HepG2 (cell line): Measurements from ENCODE around the gene TGM3. TPM values are rescaled to one million over a fixed set of nuclear protein-coding genes. Genes with fewer than 3 reads are reported as not detected.

Experiments
- ATAC-seq: fragments of 200-7000 bp; cut with Tn5 transposase; 3 replicates; pipeline ENCODE4 v1.9.1; 2020; ENCODE audit warnings: mild to moderate bottlenecking, moderate library complexity
- BruUV-seq: library from RNA; stranded (reverse); fragments of 400-500 nt; replicated peaks from 2 replicates; lab custom pipeline; 2021; lab: Mats Ljungman, UMichigan
- CTCF ChIA-PET: fragments of 300-600 bp; formaldehyde crosslinking; extraction: SDS; loops from one replicate; lab custom pipeline; 2021; ENCODE audit warnings: low total read pairs, inconsistent platforms, low intra/inter-chr PET ratio; lab: Yijun Ruan, JAX
- POLR2A ChIA-PET: fragments of 350-600 bp; sonication (Branson Sonifier 250); formaldehyde crosslinking; loops from one replicate; lab custom pipeline; 2020; ENCODE audit warnings: antibody characterized with exemption, inconsistent platforms; lab: Yijun Ruan, JAX
- DNase-seq: peaks from one replicate; pipeline ENCODE4 v3.0.0-alpha.2; 2015; ENCODE audit warnings: low spot score
- FAIRE-seq: peaks from 3 replicates; lab custom pipeline; 2011; peaks lifted over from hg19 to GRCh38; lab: Jason Lieb, UNC
- H2AFZ ChIP-seq: one replicate; pipeline ENCODE4 v1.6.1; 2011; ENCODE audit warnings: low read length, inconsistent platforms
- H3K27ac ChIP-seq: fragments of 300-600 bp; 3 replicates; pipeline ENCODE4 v1.8.0; 2011; ENCODE audit warnings: mixed run types, mild to moderate bottlenecking, mixed read lengths, low read length, inconsistent platforms; ENCODE audit not compliant: insufficient read depth; ENCODE audit errors: extremely low read length
- H3K27me3 ChIP-seq, 2 experiments: fragments of 200-600 bp in 1 of 2; 2 replicates in 1 of 2; 3 replicates in 1 of 2; pipeline versions ENCODE4 v1.6.0 to v1.8.0; 2011; ENCODE audit warnings: low read length in 2 of 2, mild to moderate bottlenecking in 2 of 2, moderate library complexity in 2 of 2, inconsistent platforms in 1 of 2; ENCODE audit not compliant: insufficient read depth in 2 of 2, control insufficient read depth in 1 of 2
- H3K36me3 ChIP-seq, 2 experiments: fragments of 200-600 bp in 1 of 2; replicated peaks in 1 of 2; 2 replicates in 1 of 2; 3 replicates in 1 of 2; pipeline versions ENCODE4 v1.5.1 to v1.8.0; 2011; ENCODE audit warnings: low read length in 2 of 2, inconsistent platforms in 1 of 2; ENCODE audit not compliant: insufficient read depth in 2 of 2, control insufficient read depth in 1 of 2
- H3K4me1 ChIP-seq: 2 replicates; pipeline ENCODE4 v1.5.1; 2012; ENCODE audit warnings: low read length, inconsistent platforms; ENCODE audit not compliant: insufficient read depth
- H3K4me2 ChIP-seq: 2 replicates; pipeline ENCODE4 v1.6.0; 2011; ENCODE audit warnings: low read depth, low read length, inconsistent platforms
- H3K4me3 ChIP-seq, 3 experiments: fragments of 200-600 bp in 1 of 3; sonication (generic), shearing (Covaris generic) in 1 of 3; replicated peaks in 1 of 3; 2 replicates each; pipeline ENCODE4 v1.5.1; 2011 to 2016; ENCODE audit warnings: low read length in 3 of 3, inconsistent platforms in 2 of 3, low read depth in 2 of 3, mild to moderate bottlenecking in 2 of 3, control low read depth in 1 of 3, mixed read lengths in 1 of 3; ENCODE audit not compliant: insufficient read depth in 1 of 3
- H3K79me2 ChIP-seq: one replicate; pipeline ENCODE4 v1.6.1; 2011; ENCODE audit warnings: low read length, inconsistent platforms; ENCODE audit not compliant: insufficient read depth
- H3K9ac ChIP-seq: 2 replicates; pipeline ENCODE4 v1.6.0; 2011; ENCODE audit warnings: mild to moderate bottlenecking, low read depth, low read length, inconsistent platforms; ENCODE audit not compliant: insufficient read depth
- H3K9me3 ChIP-seq: 2 replicates; pipeline ENCODE4 v1.5.1; 2012; ENCODE audit warnings: mild to moderate bottlenecking, low read length
- H4K20me1 ChIP-seq: 2 replicates; pipeline ENCODE4 v1.6.0; 2011; ENCODE audit warnings: inconsistent platforms, mild to moderate bottlenecking, low read length, moderate library complexity; ENCODE audit not compliant: insufficient read depth
- ARID5B ChIP-seq: IDR thresholded peaks from 2 replicates; pipeline ENCODE4 v1.4.0; 2020; ENCODE audit warnings: mild to moderate bottlenecking, missing genetic modification reagents
- BHLHE40 ChIP-seq: IDR thresholded peaks from 2 replicates; pipeline ENCODE4 v1.6.1; 2011; ENCODE audit warnings: low read length, improper control_type of control experiment
- KDM4B ChIP-seq: sonication (generic); formaldehyde crosslinking; IDR thresholded peaks from 2 replicates; pipeline ENCODE4 v1.4.0; 2020; ENCODE audit warnings: missing genetic modification reagents
- RELA ChIP-seq: sonication (generic); formaldehyde crosslinking; IDR thresholded peaks from 2 replicates; pipeline ENCODE4 v1.4.0; 2020; ENCODE audit warnings: missing genetic modification reagents
- SRF ChIP-seq: IDR thresholded peaks from 2 replicates; pipeline ENCODE4 v1.6.1; 2011; ENCODE audit warnings: mild to moderate bottlenecking, low read depth, low read length, moderate library complexity
- ZBTB20 ChIP-seq: sonication (generic); formaldehyde crosslinking; IDR thresholded peaks from 2 replicates; pipeline ENCODE4 v1.8.1; 2023; ENCODE audit warnings: missing genetic modification reagents, low read depth, mild to moderate bottlenecking, borderline replicate concordance
- ZFP36L1 ChIP-seq: sonication (generic); formaldehyde crosslinking; IDR thresholded peaks from 2 replicates; pipeline ENCODE4 v1.8.0; 2022; ENCODE audit warnings: mild to moderate bottlenecking, missing genetic modification reagents, moderate library complexity
- ZNF263 ChIP-seq: sonication (generic); formaldehyde crosslinking; IDR thresholded peaks from 2 replicates; pipeline ENCODE4 v1.4.0; 2020; ENCODE audit warnings: missing genetic modification reagents
- ZNF350 ChIP-seq: sonication (generic); formaldehyde crosslinking; IDR thresholded peaks from 2 replicates; pipeline ENCODE4 v1.4.0; 2020; ENCODE audit warnings: mild to moderate bottlenecking, low read depth, missing genetic modification reagents, borderline replicate concordance
- WGBS: methylation state at CpG from one replicate; pipeline ENCODE4 v1.1.6; 2017; ENCODE audit warnings: low lambda C conversion rate; 5-methylcytosine and 5-hydroxymethylcytosine counted together
- in situ Hi-C: cut with HindIII; loops from 2 replicates; pipeline ENCODE4 v1.10.0; 2017; ENCODE audit warnings: low pct_unique_long_range_greater_than_20kb; ENCODE audit not compliant: extremely low pct_ligation_motif_present
- intact Hi-C: fragments of 100-400 bp; cut with micrococcal nuclease; formaldehyde crosslinking; loops from one replicate; pipeline ENCODE4 v1.10.0; 2022; ENCODE audit not compliant: unreplicated experiment
- polyA plus RNA-seq, 8 experiments: library from polyadenylated mRNA; depleted of rRNA in 3 of 8; stranded (reverse) in 7 of 8; unstranded in 1 of 8; fragments of >200 nt; fragmentation: Illumina TruSeq in 4 of 8; extraction: Trizol in 4 of 8; gene quantifications; 2 replicates each; pipeline versions ENCODE4 v1.2.1 to v1.2.3, GENCODE V29; 2011 to 2016; ENCODE audit warnings: low read depth in 4 of 8, missing spikeins in 1 of 8, mixed read lengths in 1 of 8; ENCODE audit not compliant: insufficient read depth in 1 of 8
- total RNA-seq, 5 experiments: library from RNA; depleted of rRNA; stranded (reverse); fragments of >200 nt; fragmentation: Illumina TruSeq; extraction: Trizol; gene quantifications; 2 replicates each; pipeline ENCODE4 v1.2.3, GENCODE V29; 2016; ENCODE audit warnings: low read depth in 1 of 5

Gene TGM3
- total and polyA plus RNA-seq, 2 of the 13 experiments (the other 11 are each of a cell fraction or from before 2014, with no cell fraction given), result not detected

- TF ChIP-seq ARID5B (CRISPR knock-in tag) (no peak), RELA (CRISPR knock-in tag) (no peak)
These were observed 939 bp downstream of the TGM3 start (continued) for GRCh38 chr20:2296524-2297356.

- no peak overlapping the region for H3K9ac ChIP-seq
- POLR2A ChIA-PET, result no interaction called here
- ATAC-seq, result no peak
- no TSS peak for BruUV-seq
- no peak overlapping the region for H3K4me3 ChIP-seq
- no peaks in the 10 kb centered on the region for H3K79me2 ChIP-seq
- in situ Hi-C loops (no loop called here), intact Hi-C loops (no loop called here)
- H3K36me3 ChIP-seq, result no peaks in the 10 kb centered on the region
- H2AFZ ChIP-seq, result no peak overlapping the region
- no peak for TF ChIP-seq SRF
- no peak for TF ChIP-seq ZNF263 (CRISPR knock-in tag)
- no peak for TF ChIP-seq KDM4B (CRISPR knock-in tag)
- no peak for TF ChIP-seq ZBTB20 (CRISPR knock-in tag)
- no peak for TF ChIP-seq ZFP36L1 (CRISPR knock-in tag)
- no peak for TF ChIP-seq ZNF350
- TF ChIP-seq BHLHE40, result peak; percentile 43; the same call in 1 of the 2 replicates
- H3K9me3 ChIP-seq, result no peaks in the 10 kb centered on the region
- H3K27ac ChIP-seq, result no peak overlapping the region
- H3K27me3 ChIP-seq, result peaks cover 3 to 25% of the 10 kb centered on the region in 2 experiments; a peak in 2 of 5 replicates
- H3K4me2 ChIP-seq, result no peak overlapping the region
- 6% methylated on average over 7 of the region's 7 CpGs for WGBS
- CTCF ChIA-PET, result no interaction called here
- peaks cover 25% of the 10 kb centered on the region for H3K4me1 ChIP-seq
- H4K20me1 ChIP-seq, result no peaks in the 10 kb centered on the region
- no peak for FAIRE-seq
- no peak for DNase-seq
These were observed 1.5 kb downstream of the TGM3 start for GRCh38 chr20:2297357-2297728.
